Measurements from ENCODE around the gene SYT6.
"Not testable (repeated sequence)": the region's sequence is repeated elsewhere in the genome, so short reads cannot be mapped to it uniquely, and the experiment has no call there.

Gene SYT6

GRCh38 chr1:114069762-114070161 lies 83.9 kb downstream of the SYT6 start:
- not testable (repeated sequence) for DNase-seq (ENCODE audit: low spot score)

- DNase-seq (ENCODE audit: low spot score), result not testable (repeated sequence)
Observed at GRCh38 chr1:114068684-114069083, 85.0 kb downstream of the SYT6 start.

GRCh38 chr1:114065671-114066070 lies 88.0 kb downstream of the SYT6 start:
- not testable (repeated sequence) for DNase-seq (ENCODE audit: low spot score)

GRCh38 chr1:114063544-114063943 lies 90.1 kb downstream of the SYT6 start:
- no peak for DNase-seq (ENCODE audit: low spot score)

GRCh38 chr1:114062477-114063099 lies 91.1 kb downstream of the SYT6 start:
- no peak for DNase-seq (ENCODE audit: low spot score)

- peak; percentile 8 for DNase-seq (ENCODE audit: low spot score)
Observed at GRCh38 chr1:114061121-114061830, 92.4 kb downstream of the SYT6 start.

GRCh38 chr1:114058236-114058635 lies 95.4 kb downstream of the SYT6 start:
- not testable (repeated sequence) for DNase-seq (ENCODE audit: low spot score)

GRCh38 chr1:114054148-114054547 lies 99.5 kb downstream of the SYT6 start:
- no peak for DNase-seq (ENCODE audit: low spot score)

- DNase-seq (ENCODE audit: low spot score), result no peak
Observed at GRCh38 chr1:114048232-114048631, 105.4 kb downstream of the SYT6 start.

- no peak for DNase-seq (ENCODE audit: low spot score)
Observed at GRCh38 chr1:114043548-114043947, 110.1 kb downstream of the SYT6 start.

- DNase-seq (ENCODE audit: low spot score), result no peak
Observed at GRCh38 chr1:114043054-114043453, 110.6 kb downstream of the SYT6 start.

- DNase-seq (ENCODE audit: low spot score), result peak; percentile 59
Observed at GRCh38 chr1:114040273-114041015, 113.2 kb downstream of the SYT6 start.

All from kidney tubule cell (primary cell).